ENCODE data around the gene CYTH1. TPM values are rescaled to one million over a fixed set of nuclear protein-coding genes. Genes with fewer than 3 reads are reported as not detected.
"Not testable (repeated sequence)": the region's sequence is repeated elsewhere in the genome, so short reads cannot be mapped to it uniquely, and the experiment has no call there.

Gene CYTH1
- total and polyA plus RNA-seq, 10 of the 15 experiments (the other 5 are each of a cell fraction or from before 2014, with no cell fraction given) = 6.6 to 188 (median 145) TPM

DNA sequence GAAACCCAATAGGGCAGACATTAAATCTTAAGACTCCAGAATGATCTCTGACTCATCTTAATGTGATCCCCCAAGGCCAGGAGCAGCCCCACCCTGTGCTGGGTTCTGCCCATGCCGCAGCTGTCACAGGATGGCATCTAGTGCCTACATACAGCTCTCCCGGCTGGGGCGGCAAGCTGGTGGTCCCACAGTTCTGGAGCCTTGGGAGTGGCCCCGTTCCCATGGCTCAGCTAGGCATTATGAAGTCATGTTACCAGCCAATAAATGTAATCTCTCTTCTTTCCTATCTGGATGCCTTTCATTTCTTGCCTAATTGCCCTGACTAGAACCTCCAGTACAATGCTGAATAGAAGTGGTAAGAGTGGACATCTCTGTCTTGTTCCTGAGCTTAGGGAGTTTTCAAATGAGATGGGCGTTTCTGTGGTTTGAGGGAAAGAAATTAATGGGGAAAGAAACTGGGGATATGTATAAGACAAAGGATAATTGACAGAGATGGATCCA, 109.2 kb downstream of the CYTH1 start (continued):
- no peak for TF ChIP-seq NFXL1 (IDR thresholded peaks at IDR 0.05; ENCODE audit: borderline replicate concordance)
- TF ChIP-seq DPF2 (IDR thresholded peaks at IDR 0.05) = no peak
- no peak for TF ChIP-seq SREBF2 (IDR thresholded peaks at IDR 0.05; ENCODE audit: low read length)
- TF ChIP-seq HDAC2 (IDR thresholded peaks at IDR 0.05) = no peak

DNA sequence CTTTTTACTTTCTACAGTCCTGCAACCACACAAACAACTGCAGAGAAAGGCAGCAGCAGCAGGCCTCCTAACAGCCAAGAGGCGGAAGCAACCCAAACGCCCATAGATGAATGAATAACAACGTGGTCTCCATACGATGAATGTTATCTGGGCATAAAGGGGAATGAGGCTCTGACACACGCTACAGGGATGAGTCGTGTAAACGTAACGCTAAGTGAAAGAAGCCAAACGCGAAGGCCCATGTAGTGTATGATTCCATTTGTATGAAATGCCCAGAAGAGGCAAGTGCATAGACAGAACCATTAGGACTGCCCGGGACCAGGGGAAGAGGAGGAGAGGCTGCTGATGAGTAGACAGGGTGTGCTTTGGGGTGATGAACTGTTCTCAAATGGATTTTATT, 110.1 kb downstream of the CYTH1 start:
- ChIA-PET POLR2A (no interaction called here), RAD21 (ENCODE audit: unreplicated experiment) (no interaction called here), SMC1A (ENCODE audit: uncharacterized antibody, unreplicated experiment) (no interaction called here), CTCF (interaction anchor here (1.3 kb wide), 1 partner anchor 175 kb away, joined by 5 read pairs; no protein-coding TSS in a partner anchor)
- Histone ChIP-seq H2AFZ (ENCODE audit: control insufficient read depth, low read depth, low read length) (no peak overlapping the region), H3K4me2 (ENCODE audit: control insufficient read depth, insufficient read depth) (no peak overlapping the region), H3K4me3 (no peak overlapping the region), H3K9me3 (replicated peaks; ENCODE audit: control insufficient read depth, insufficient read depth, low read length) (no peaks in the 10 kb centered on the region), H3K4me1 (ENCODE audit: control insufficient read depth, insufficient read depth, low read length) (no peaks in the 10 kb centered on the region), H3K36me3 (ENCODE audit: control insufficient read depth in 2 of 2, insufficient read depth in 2 of 2, low read length in 1 of 2) (peaks cover 20 to 28% of the 10 kb centered on the region in 2 experiments), H3K9ac (ENCODE audit: control insufficient read depth, insufficient read depth, low read length) (no peak overlapping the region), H3K27me3 (replicated peaks in 1 of 2; ENCODE audit: control insufficient read depth in 2 of 2, insufficient read depth in 2 of 2, low read length in 1 of 2) (no peaks in the 10 kb centered on the region), H3K27ac (ENCODE audit: control insufficient read depth, insufficient read depth) (no peak overlapping the region), H4K20me1 (ENCODE audit: control insufficient read depth, insufficient read depth) (no peaks in the 10 kb centered on the region), H3K79me2 (ENCODE audit: control insufficient read depth, insufficient read depth, low read length) (no peaks in the 10 kb centered on the region)
- no peak for DNase-seq (ENCODE audit: low read depth, low spot score)
- no TSS peak for BruUV-seq (replicated peaks)
- in situ Hi-C loops (cut with MboI) (no loop called here), intact Hi-C loops (cut with micrococcal nuclease; ENCODE audit: unreplicated experiment) (no loop called here)
- no peak for FAIRE-seq
- TF ChIP-seq POLR2AphosphoS2 (IDR thresholded peaks at IDR 0.05; ENCODE audit: low read depth, low read length) = peak; percentile 79
- TF ChIP-seq, protein P1, sequence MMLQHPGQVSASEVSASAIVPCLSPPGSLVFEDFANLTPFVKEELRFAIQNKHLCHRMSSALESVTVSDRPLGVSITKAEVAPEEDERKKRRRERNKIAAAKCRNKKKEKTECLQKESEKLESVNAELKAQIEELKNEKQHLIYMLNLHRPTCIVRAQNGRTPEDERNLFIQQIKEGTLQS (IDR thresholded peaks at IDR 0.05; ENCODE audit: borderline replicate concordance, extremely low read depth, low read depth, low read length) = no peak
- peak; percentile 71 for TF ChIP-seq POLR2AphosphoS5 (IDR thresholded peaks at IDR 0.05; ENCODE audit: low read length)
- TF ChIP-seq POLR2A (IDR thresholded peaks at IDR 0.05; ENCODE audit: low read depth, low read length) = 0 out of 2 replicates have a peak, but pooled peaks have one; percentile 32
- peak; percentile 29; the same call in 1 of the 3 replicates for TF ChIP-seq POU2F2 (IDR thresholded peaks at IDR 0.05; ENCODE audit: borderline replicate concordance, low read depth, low read length)
- 0 out of 2 replicates have a peak, but pooled peaks have one; percentile 37 for TF ChIP-seq TARDBP (IDR thresholded peaks at IDR 0.05; ENCODE audit: borderline replicate concordance)
- TF ChIP-seq HDGF (IDR thresholded peaks at IDR 0.05) = no peak
- 84% methylated on average over 11 of the region's 11 CpGs for WGBS (ENCODE audit: insufficient coverage, insufficient replicate concordance, low lambda C conversion rate, missing lambda C conversion rate)
- ATAC-seq = no peak

DNA sequence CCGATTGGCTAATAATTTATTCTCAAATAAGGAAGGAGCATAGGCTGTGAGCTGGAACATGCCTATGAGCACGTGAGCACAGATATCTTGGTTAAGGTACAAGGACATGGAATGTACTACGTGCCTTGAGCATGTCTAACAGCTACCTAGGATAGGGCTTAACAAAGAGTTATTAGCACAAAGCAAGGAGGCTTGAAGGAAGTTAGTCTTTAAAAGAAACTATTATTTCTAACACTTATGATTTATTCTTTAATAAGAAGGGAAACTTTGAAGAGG, 110.4 kb downstream of the CYTH1 start:
- H3K27ac ChIP-seq (ENCODE audit: control insufficient read depth, insufficient read depth); H3K79me2 ChIP-seq (ENCODE audit: control insufficient read depth, insufficient read depth, low read length); H3K4me3 ChIP-seq; H3K9me3 ChIP-seq (replicated peaks; ENCODE audit: control insufficient read depth, insufficient read depth, low read length); H3K9ac ChIP-seq (ENCODE audit: control insufficient read depth, insufficient read depth, low read length); ATAC-seq; SMC1A ChIA-PET (ENCODE audit: uncharacterized antibody, unreplicated experiment); H3K4me2 ChIP-seq (ENCODE audit: control insufficient read depth, insufficient read depth); H3K4me1 ChIP-seq (ENCODE audit: control insufficient read depth, insufficient read depth, low read length); H4K20me1 ChIP-seq (ENCODE audit: control insufficient read depth, insufficient read depth); CTCF ChIA-PET; RAD21 ChIA-PET (ENCODE audit: unreplicated experiment); DNase-seq (ENCODE audit: low read depth, low spot score); POLR2A ChIA-PET; in situ Hi-C loops (cut with MboI); H2AFZ ChIP-seq (ENCODE audit: control insufficient read depth, low read depth, low read length); FAIRE-seq; BruUV-seq (replicated peaks); H3K27me3 ChIP-seq (replicated peaks in 1 of 2; ENCODE audit: control insufficient read depth in 2 of 2, insufficient read depth in 2 of 2, low read length in 1 of 2); intact Hi-C loops (cut with micrococcal nuclease; ENCODE audit: unreplicated experiment): not testable (repeated sequence)
- WGBS (ENCODE audit: insufficient coverage, insufficient replicate concordance, low lambda C conversion rate, missing lambda C conversion rate) = 46% methylated on average over 3 of the region's 3 CpGs
- peaks cover 18 to 25% of the 10 kb centered on the region in 2 experiments for H3K36me3 ChIP-seq (ENCODE audit: control insufficient read depth in 2 of 2, insufficient read depth in 2 of 2, low read length in 1 of 2)

Data from GM12878 (cell line).